Progenitor cell of endocrine pancreas (in vitro differentiated cells): ENCODE data around the gene PLXNA2. TPM values are rescaled to one million over a fixed set of nuclear protein-coding genes. Genes with fewer than 3 reads are reported as not detected.

Experiments
- DNase-seq: peaks from one replicate; pipeline ENCODE4 v3.0.0; 2021; ENCODE audit warnings: low spot score; ENCODE audit not compliant: unreplicated experiment
- H3K27ac Mint-ChIP-seq: 2 replicates; pipeline ENCODE4 v1.8.0; 2021; ENCODE audit warnings: mild to moderate bottlenecking, moderate library complexity, mixed read lengths
- H3K27me3 Mint-ChIP-seq: 2 replicates; pipeline ENCODE4 v1.8.0; 2021; ENCODE audit warnings: mixed read lengths
- H3K36me3 Mint-ChIP-seq: 2 replicates; pipeline ENCODE4 v1.8.0; 2022; ENCODE audit warnings: mixed read lengths; ENCODE audit not compliant: insufficient read depth
- H3K4me1 Mint-ChIP-seq: 2 replicates; pipeline ENCODE4 v1.8.0; 2021; ENCODE audit warnings: low read depth, mixed read lengths
- H3K4me3 Mint-ChIP-seq: 2 replicates; pipeline ENCODE4 v1.8.0; 2021; ENCODE audit warnings: low read depth, mild to moderate bottlenecking, moderate library complexity, mixed read lengths
- H3K9me3 Mint-ChIP-seq: 2 replicates; pipeline ENCODE4 v1.8.0; 2021; ENCODE audit warnings: low read depth, mixed read lengths
- total RNA-seq: library from RNA; stranded (reverse); gene quantifications from 2 replicates; pipeline ENCODE4 v1.2.1, GENCODE V29; 2021
- TF ChIP-seq, protein P1 (sequence below): fragments of 200-600 bp; sonication (generic); IDR thresholded peaks from one replicate; pipeline ENCODE4 v1.5.0; 2021; ENCODE audit warnings: antibody characterized with exemption, mild to moderate bottlenecking; ENCODE audit not compliant: unreplicated experiment

Gene PLXNA2
- total RNA-seq, 1 donor from 2014 or later, result 34.9 TPM

DNA sequence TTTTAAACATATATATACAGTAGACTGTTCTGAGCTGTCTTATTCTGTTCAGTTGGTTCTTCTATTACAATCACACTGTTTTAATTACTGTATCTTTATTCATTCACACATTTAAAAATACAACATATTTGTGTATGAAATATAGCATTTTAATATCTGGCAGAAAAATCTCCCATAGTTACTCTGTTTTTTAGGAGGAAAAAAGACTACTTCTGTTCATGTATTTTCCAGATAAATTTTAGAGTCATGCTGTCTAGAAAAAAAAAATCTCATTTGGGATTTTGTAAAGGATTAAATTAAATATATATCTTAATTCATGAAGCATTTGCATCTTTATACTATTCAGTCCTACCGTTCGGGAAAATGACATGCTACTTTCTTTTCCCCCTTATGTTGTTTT lies 231.5 kb downstream of the PLXNA2 start:
- Mint-ChIP-seq H3K4me1 (no peaks in the 10 kb centered on the region), H3K27me3 (peaks cover 13% of the 10 kb centered on the region), H3K36me3 (no peaks in the 10 kb centered on the region), H3K27ac (no peak overlapping the region), H3K9me3 (no peaks in the 10 kb centered on the region), H3K4me3 (no peak overlapping the region)
- TF ChIP-seq, protein P1, sequence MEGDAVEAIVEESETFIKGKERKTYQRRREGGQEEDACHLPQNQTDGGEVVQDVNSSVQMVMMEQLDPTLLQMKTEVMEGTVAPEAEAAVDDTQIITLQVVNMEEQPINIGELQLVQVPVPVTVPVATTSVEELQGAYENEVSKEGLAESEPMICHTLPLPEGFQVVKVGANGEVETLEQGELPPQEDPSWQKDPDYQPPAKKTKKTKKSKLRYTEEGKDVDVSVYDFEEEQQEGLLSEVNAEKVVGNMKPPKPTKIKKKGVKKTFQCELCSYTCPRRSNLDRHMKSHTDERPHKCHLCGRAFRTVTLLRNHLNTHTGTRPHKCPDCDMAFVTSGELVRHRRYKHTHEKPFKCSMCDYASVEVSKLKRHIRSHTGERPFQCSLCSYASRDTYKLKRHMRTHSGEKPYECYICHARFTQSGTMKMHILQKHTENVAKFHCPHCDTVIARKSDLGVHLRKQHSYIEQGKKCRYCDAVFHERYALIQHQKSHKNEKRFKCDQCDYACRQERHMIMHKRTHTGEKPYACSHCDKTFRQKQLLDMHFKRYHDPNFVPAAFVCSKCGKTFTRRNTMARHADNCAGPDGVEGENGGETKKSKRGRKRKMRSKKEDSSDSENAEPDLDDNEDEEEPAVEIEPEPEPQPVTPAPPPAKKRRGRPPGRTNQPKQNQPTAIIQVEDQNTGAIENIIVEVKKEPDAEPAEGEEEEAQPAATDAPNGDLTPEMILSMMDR, result no peak
- no peak for DNase-seq

DNA sequence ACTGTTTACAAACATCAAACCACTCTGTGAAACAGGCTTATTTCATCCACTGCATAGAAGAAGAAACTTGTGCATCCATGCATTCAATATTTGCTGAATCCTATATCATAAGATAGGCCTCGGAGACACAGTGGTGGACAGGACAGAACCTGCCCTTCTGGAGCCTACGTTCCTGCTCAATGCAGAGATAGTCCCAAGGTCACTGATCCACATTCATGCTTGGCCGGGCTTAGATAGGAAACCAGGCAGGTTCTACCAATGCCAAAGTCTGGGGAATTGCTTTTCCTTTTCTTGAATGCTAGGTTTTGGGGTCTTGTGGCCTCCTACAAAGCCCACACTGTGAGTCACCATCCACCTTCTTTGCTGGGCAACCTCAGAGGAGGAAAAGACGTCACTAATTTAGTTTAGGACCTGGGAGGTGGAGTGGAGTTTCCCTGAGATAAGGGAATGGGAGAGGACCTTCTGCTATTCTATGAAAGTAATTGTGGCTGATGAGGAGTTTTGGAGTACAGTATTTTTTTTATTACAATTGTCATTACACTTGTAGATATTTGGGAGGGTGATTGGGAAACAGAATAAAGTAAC lies 233.6 kb downstream of the PLXNA2 start:
- H3K27me3 Mint-ChIP-seq, result peaks cover 7% of the 10 kb centered on the region
- H3K27ac Mint-ChIP-seq, result no peak overlapping the region
- no peak for DNase-seq
- no peak overlapping the region for H3K4me3 Mint-ChIP-seq
- H3K4me1 Mint-ChIP-seq, result peaks cover 6% of the 10 kb centered on the region
- TF ChIP-seq, protein P1, result no peak
- H3K36me3 Mint-ChIP-seq, result no peaks in the 10 kb centered on the region
- peaks cover 4% of the 10 kb centered on the region for H3K9me3 Mint-ChIP-seq

DNA sequence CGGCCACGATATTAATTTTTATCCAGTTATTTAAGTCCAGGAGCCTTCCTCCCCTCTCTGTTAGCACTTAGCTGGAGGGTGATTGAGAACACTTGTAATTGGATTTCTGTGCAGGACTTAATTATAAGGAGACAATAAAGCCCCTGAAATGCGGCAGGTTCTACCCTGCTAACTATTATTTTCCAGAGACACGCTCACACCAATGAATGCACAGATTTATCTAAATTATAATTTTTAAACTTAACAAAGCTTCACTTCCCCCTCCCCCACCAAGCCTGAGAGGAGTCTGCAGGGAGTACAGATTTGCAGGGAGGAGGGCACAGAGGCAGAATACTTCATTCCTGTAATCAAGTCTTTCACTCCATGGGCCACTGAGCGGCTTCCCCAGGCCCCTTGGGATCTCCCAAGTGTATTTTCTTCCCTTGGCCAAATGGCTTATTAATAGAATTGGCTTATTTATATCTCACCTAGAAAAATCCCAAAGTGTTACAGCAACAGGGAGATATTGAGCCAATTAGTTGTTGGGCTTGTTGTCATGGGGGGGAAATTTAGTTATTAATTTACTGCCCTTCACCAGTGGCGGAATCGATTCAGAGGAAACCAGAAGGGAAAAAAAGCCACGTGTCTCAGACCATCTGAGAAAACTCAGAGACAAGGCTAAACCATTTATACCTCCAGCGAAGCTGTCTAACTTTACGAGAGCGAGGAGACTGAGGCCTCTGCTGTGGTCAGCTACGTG lies 234.3 kb downstream of the PLXNA2 start:
- H3K27ac Mint-ChIP-seq, result no peak overlapping the region
- no peak overlapping the region for H3K4me3 Mint-ChIP-seq
- peaks cover 4% of the 10 kb centered on the region for H3K9me3 Mint-ChIP-seq
- DNase-seq, result no peak
- peaks cover 6% of the 10 kb centered on the region for H3K4me1 Mint-ChIP-seq
- H3K27me3 Mint-ChIP-seq, result peaks cover 7% of the 10 kb centered on the region
- H3K36me3 Mint-ChIP-seq, result no peaks in the 10 kb centered on the region
- TF ChIP-seq, protein P1, result no peak

DNA sequence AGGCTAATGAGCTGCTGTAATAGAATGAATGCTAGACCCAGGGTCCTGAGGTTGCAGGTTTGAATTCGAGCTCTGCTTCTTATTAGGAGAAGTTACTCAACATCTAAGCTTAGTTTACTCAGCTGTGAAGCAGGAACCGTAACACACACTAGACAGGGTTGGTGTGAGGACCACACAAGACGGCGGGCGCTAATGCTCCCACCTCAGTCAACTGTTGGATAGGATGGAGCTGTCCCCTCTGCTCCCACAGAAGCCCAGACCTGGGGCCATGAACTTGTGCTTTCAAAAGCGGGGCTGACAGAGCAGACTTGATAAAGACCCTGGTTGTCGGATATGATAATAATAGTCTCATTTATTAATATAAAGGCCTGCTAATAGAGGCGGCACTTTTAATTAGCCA lies 234.9 kb downstream of the PLXNA2 start:
- TF ChIP-seq, protein P1, result no peak
- H3K36me3 Mint-ChIP-seq, result no peaks in the 10 kb centered on the region

DNA sequence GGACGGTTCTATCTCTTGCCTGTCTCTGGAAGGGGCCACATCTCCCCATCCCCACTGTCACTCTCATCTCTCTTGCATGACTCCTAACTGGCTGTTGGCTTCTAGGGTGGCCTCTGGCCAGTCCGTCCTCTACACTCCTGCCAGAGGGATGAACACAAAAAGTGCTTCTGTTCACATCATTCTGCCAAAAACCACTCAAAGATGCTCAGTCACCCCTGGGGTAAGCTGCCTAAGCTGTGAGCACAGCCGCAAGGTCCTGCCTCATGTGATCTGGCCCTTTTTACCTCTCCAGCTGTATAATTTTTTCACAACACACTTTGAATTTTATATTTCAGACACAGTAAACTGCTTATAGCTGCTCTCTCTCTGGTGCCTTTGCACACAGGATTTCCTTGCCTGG lies 235.7 kb downstream of the PLXNA2 start:
- Mint-ChIP-seq H3K4me1 (peaks cover 6% of the 10 kb centered on the region), H3K9me3 (peaks cover 4% of the 10 kb centered on the region), H3K27ac (no peak overlapping the region), H3K36me3 (no peaks in the 10 kb centered on the region), H3K4me3 (no peak overlapping the region), H3K27me3 (peaks cover 7% of the 10 kb centered on the region)
- no peak for DNase-seq
- TF ChIP-seq, protein P1, result no peak

More for the DNA sequence above, 234.9 kb downstream of the PLXNA2 start:
- no peak for DNase-seq
- Mint-ChIP-seq H3K27me3 (peaks cover 7% of the 10 kb centered on the region), H3K9me3 (peaks cover 4% of the 10 kb centered on the region), H3K4me3 (no peak overlapping the region), H3K27ac (no peak overlapping the region), H3K4me1 (peaks cover 6% of the 10 kb centered on the region)
